Liver (tissue), 9 donors: ENCODE results near the gene SFMBT2. TPM values are rescaled to one million over a fixed set of nuclear protein-coding genes. Genes with fewer than 3 reads are reported as not detected.

ENCODE experiments used
- DNase-seq: peaks from one replicate; pipeline ENCODE4 v3.0.0-alpha.2; 2017; ENCODE audit warnings: low spot score
- H3K27ac ChIP-seq, 2 donors: one replicate each; pipeline ENCODE4 v1.7.0; 2013; ENCODE audit warnings: inconsistent platforms in 2 of 2, low read length in 2 of 2, control low read depth in 1 of 2, low read depth in 1 of 2, mild to moderate bottlenecking in 1 of 2
- H3K27me3 ChIP-seq, 4 donors: one replicate each; pipeline versions ENCODE4 v1.6.1 to v1.7.0; 2013; ENCODE audit warnings: low read length in 3 of 4, inconsistent platforms in 1 of 4, mild to moderate bottlenecking in 1 of 4, moderate library complexity in 1 of 4; ENCODE audit not compliant: control insufficient read depth in 4 of 4, insufficient read depth in 4 of 4
- H3K36me3 ChIP-seq, 4 donors: one replicate each; pipeline versions ENCODE4 v1.6.1 to v1.7.0; 2013; ENCODE audit warnings: low read length in 3 of 4, mild to moderate bottlenecking in 3 of 4, low read depth in 1 of 4, moderate library complexity in 1 of 4; ENCODE audit not compliant: control insufficient read depth in 4 of 4, insufficient read depth in 3 of 4
- H3K4me1 ChIP-seq, 4 donors: one replicate each; pipeline versions ENCODE4 v1.6.1 to v1.7.0; 2013; ENCODE audit warnings: low read length in 3 of 4, mild to moderate bottlenecking in 3 of 4, moderate library complexity in 1 of 4; ENCODE audit not compliant: control insufficient read depth in 4 of 4, insufficient read depth in 4 of 4
- H3K4me3 ChIP-seq, 3 donors: one replicate each; pipeline versions ENCODE4 v1.6.1 to v1.7.0; 2013; ENCODE audit warnings: low read length in 3 of 3, control low read depth in 1 of 3, low read depth in 1 of 3, mild to moderate bottlenecking in 1 of 3
- H3K9ac ChIP-seq, 2 donors: one replicate each; pipeline ENCODE4 v1.7.0; 2013; ENCODE audit warnings: low read length in 2 of 2, mild to moderate bottlenecking in 2 of 2, moderate library complexity in 2 of 2, control low read depth in 1 of 2, low read depth in 1 of 2
- H3K9me3 ChIP-seq, 4 donors: one replicate each; pipeline versions ENCODE4 v1.6.1 to v1.7.0; 2013; ENCODE audit warnings: low read length in 3 of 4; ENCODE audit not compliant: control insufficient read depth in 4 of 4
- ATF3 ChIP-seq: IDR thresholded peaks from 2 replicates; pipeline ENCODE4 v1.6.1; 2016; ENCODE audit warnings: antibody characterized with exemption
- CTCF ChIP-seq: fragments of 150-350 bp; IDR thresholded peaks from 2 replicates; pipeline ENCODE4 v1.5.1; 2017; ENCODE audit warnings: improper control_type of control experiment, low read depth, low read length; ENCODE audit not compliant: missing input control
- EGR1 ChIP-seq, 2 donors: IDR thresholded peaks; 2 replicates each; pipeline ENCODE4 v1.6.1; 2016 to 2018; ENCODE audit warnings: antibody characterized with exemption in 2 of 2, low read depth in 2 of 2
- FOXA1 ChIP-seq: IDR thresholded peaks from 2 replicates; pipeline ENCODE4 v1.6.1; 2016; ENCODE audit warnings: antibody characterized with exemption
- FOXA2 ChIP-seq: IDR thresholded peaks from 2 replicates; pipeline ENCODE4 v1.6.1; 2016; ENCODE audit warnings: antibody characterized with exemption
- GABPA ChIP-seq, 2 donors: IDR thresholded peaks in 1 of 2; conservative IDR thresholded peaks in 1 of 2; 2 replicates each; pipeline ENCODE4 v1.6.1; 2016; ENCODE audit warnings: antibody characterized with exemption in 2 of 2, mild to moderate bottlenecking in 1 of 2, moderate library complexity in 1 of 2
- HNF4A ChIP-seq, 2 donors: conservative IDR thresholded peaks; 2 replicates each; pipeline ENCODE4 v1.6.1; 2016; ENCODE audit warnings: antibody characterized with exemption in 2 of 2, mild to moderate bottlenecking in 2 of 2
- HNF4G ChIP-seq: IDR thresholded peaks from 2 replicates; pipeline ENCODE4 v1.6.1; 2016; ENCODE audit warnings: antibody characterized with exemption
- JUND ChIP-seq, 2 donors: IDR thresholded peaks; 2 replicates each; pipeline ENCODE4 v1.6.1; 2016; ENCODE audit warnings: antibody characterized with exemption in 2 of 2
- NR2F2 ChIP-seq: IDR thresholded peaks from 2 replicates; pipeline ENCODE4 v1.6.1; 2016; ENCODE audit warnings: antibody characterized with exemption
- RAD21 ChIP-seq, 2 donors: IDR thresholded peaks; 2 replicates each; pipeline ENCODE4 v1.6.1; 2016; ENCODE audit warnings: antibody characterized with exemption in 2 of 2, mild to moderate bottlenecking in 2 of 2
- RXRA ChIP-seq, 2 donors: IDR thresholded peaks; 2 replicates each; pipeline ENCODE4 v1.6.1; 2017 to 2018; ENCODE audit warnings: antibody characterized with exemption in 2 of 2, mild to moderate bottlenecking in 1 of 2
- SP1 ChIP-seq: IDR thresholded peaks from 2 replicates; pipeline ENCODE4 v1.6.1; 2018; ENCODE audit warnings: antibody characterized with exemption, mild to moderate bottlenecking
- TAF1 ChIP-seq: conservative IDR thresholded peaks from 2 replicates; pipeline ENCODE4 v1.6.1; 2016; ENCODE audit warnings: antibody characterized with exemption, mild to moderate bottlenecking
- YY1 ChIP-seq: IDR thresholded peaks from 2 replicates; pipeline ENCODE4 v1.6.1; 2016; ENCODE audit warnings: antibody characterized with exemption, mild to moderate bottlenecking
- WGBS: extraction: QIAGEN DNeasy Blood & Tissue Kit; methylation state at CpG from one replicate; pipeline ENCODE4 v1.1.7; 2013; 5-methylcytosine and 5-hydroxymethylcytosine counted together
- polyA plus RNA-seq, 2 donors: library from polyadenylated mRNA; stranded (reverse) in 1 of 2; unstranded in 1 of 2; fragments of 200-250 nt in 1 of 2; fragments of >200 nt in 1 of 2; fragmentation: Nextera tagmentation in 1 of 2; extraction: Ambion mirVana in 1 of 2; gene quantifications; one replicate each; pipeline versions ENCODE4 v1.2.1 to v1.2.3, GENCODE V29; 2013 to 2015
- total RNA-seq, 2 donors: library from RNA; depleted of rRNA; stranded (reverse); fragments of >200 nt; gene quantifications; one replicate each; pipeline ENCODE4 v1.2.3, GENCODE V29; 2014
- TF ChIP-seq, protein P1 (sequence below): IDR thresholded peaks from 2 replicates; pipeline ENCODE4 v1.6.1; 2016; ENCODE audit warnings: antibody characterized with exemption
- TF ChIP-seq, protein P2 (sequence below): IDR thresholded peaks from 2 replicates; pipeline ENCODE4 v1.6.1; 2016; ENCODE audit warnings: antibody characterized with exemption, mild to moderate bottlenecking
- TF ChIP-seq, protein P3 (sequence below): IDR thresholded peaks from 2 replicates; pipeline ENCODE4 v1.6.1; 2016; ENCODE audit warnings: antibody characterized with exemption
- donor health status: healthy.
- donor health status: healthy.
- donor health status: healthy.
- donor health status: healthy.
- donor health status: healthy.

The SFMBT2 gene
- total and polyA plus RNA-seq, 4 donors: 0.46 to 2.8 (median 1.5) TPM

GRCh38 chr10:7319632-7320031 is 91.2 kb downstream of the SFMBT2 start (continued):
- TF ChIP-seq ATF3: no peak

- no peak overlapping the region for H3K4me3 ChIP-seq
- H3K9me3 ChIP-seq: no peaks in the 10 kb centered on the region
- no peak for DNase-seq
- 65% methylated on average over 9 of the region's 9 CpGs for WGBS
- H3K27me3 ChIP-seq: peaks cover 0 to 6% (median 0%) of the 10 kb centered on the region in 4 donors
- no peak for TF ChIP-seq GABPA (IDR thresholded peaks at IDR 0.05 in 1 of 2, conservative IDR thresholded peaks at IDR 0.05 in 1 of 2)
- TF ChIP-seq JUND (IDR thresholded peaks at IDR 0.05): no peak
- TF ChIP-seq NR2F2: no peak
- no peak for TF ChIP-seq HNF4G
- TF ChIP-seq YY1: no peak
- no peak for TF ChIP-seq TAF1
- no peak for TF ChIP-seq SP1
- no peak for TF ChIP-seq HNF4A (conservative IDR thresholded peaks at IDR 0.05)
- no peak for TF ChIP-seq FOXA2
- no peak for TF ChIP-seq CTCF
- TF ChIP-seq, protein P1, sequence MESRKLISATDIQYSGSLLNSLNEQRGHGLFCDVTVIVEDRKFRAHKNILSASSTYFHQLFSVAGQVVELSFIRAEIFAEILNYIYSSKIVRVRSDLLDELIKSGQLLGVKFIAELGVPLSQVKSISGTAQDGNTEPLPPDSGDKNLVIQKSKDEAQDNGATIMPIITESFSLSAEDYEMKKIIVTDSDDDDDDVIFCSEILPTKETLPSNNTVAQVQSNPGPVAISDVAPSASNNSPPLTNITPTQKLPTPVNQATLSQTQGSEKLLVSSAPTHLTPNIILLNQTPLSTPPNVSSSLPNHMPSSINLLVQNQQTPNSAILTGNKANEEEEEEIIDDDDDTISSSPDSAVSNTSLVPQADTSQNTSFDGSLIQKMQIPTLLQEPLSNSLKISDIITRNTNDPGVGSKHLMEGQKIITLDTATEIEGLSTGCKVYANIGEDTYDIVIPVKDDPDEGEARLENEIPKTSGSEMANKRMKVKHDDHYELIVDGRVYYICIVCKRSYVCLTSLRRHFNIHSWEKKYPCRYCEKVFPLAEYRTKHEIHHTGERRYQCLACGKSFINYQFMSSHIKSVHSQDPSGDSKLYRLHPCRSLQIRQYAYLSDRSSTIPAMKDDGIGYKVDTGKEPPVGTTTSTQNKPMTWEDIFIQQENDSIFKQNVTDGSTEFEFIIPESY: no peak
- TF ChIP-seq, protein P2, sequence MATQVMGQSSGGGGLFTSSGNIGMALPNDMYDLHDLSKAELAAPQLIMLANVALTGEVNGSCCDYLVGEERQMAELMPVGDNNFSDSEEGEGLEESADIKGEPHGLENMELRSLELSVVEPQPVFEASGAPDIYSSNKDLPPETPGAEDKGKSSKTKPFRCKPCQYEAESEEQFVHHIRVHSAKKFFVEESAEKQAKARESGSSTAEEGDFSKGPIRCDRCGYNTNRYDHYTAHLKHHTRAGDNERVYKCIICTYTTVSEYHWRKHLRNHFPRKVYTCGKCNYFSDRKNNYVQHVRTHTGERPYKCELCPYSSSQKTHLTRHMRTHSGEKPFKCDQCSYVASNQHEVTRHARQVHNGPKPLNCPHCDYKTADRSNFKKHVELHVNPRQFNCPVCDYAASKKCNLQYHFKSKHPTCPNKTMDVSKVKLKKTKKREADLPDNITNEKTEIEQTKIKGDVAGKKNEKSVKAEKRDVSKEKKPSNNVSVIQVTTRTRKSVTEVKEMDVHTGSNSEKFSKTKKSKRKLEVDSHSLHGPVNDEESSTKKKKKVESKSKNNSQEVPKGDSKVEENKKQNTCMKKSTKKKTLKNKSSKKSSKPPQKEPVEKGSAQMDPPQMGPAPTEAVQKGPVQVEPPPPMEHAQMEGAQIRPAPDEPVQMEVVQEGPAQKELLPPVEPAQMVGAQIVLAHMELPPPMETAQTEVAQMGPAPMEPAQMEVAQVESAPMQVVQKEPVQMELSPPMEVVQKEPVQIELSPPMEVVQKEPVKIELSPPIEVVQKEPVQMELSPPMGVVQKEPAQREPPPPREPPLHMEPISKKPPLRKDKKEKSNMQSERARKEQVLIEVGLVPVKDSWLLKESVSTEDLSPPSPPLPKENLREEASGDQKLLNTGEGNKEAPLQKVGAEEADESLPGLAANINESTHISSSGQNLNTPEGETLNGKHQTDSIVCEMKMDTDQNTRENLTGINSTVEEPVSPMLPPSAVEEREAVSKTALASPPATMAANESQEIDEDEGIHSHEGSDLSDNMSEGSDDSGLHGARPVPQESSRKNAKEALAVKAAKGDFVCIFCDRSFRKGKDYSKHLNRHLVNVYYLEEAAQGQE: no peak
- TF ChIP-seq, protein P3, sequence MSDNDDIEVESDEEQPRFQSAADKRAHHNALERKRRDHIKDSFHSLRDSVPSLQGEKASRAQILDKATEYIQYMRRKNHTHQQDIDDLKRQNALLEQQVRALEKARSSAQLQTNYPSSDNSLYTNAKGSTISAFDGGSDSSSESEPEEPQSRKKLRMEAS: no peak
- TF ChIP-seq RXRA (IDR thresholded peaks at IDR 0.05): no peak
- no peak for TF ChIP-seq FOXA1
- TF ChIP-seq ATF3: no peak
- no peak for TF ChIP-seq EGR1 (IDR thresholded peaks at IDR 0.05; ENCODE audit: low read depth in 2 of 2)
- TF ChIP-seq RAD21 (IDR thresholded peaks at IDR 0.05): no peak
- H3K36me3 ChIP-seq: no peaks in the 10 kb centered on the region
- H3K9ac ChIP-seq: no peak overlapping the region
- H3K4me1 ChIP-seq: no peaks in the 10 kb centered on the region
- H3K27ac ChIP-seq: no peak overlapping the region
These were observed 92.0 kb downstream of the SFMBT2 start for GRCh38 chr10:7318836-7319235.
